ENCODE results near the gene RASA4B. TPM values are rescaled to one million over a fixed set of nuclear protein-coding genes. Genes with fewer than 3 reads are reported as not detected.
A peak's percentile ranks its signal among the peaks of the same experiment; 100 is the strongest.
"Not testable (repeated sequence)": the region's sequence is repeated elsewhere in the genome, so short reads cannot be mapped to it uniquely, and the experiment has no call there.

Gene RASA4B
- total RNA-seq, 2 donors from 2014 or later: 8.5 to 21.9 TPM

DNA sequence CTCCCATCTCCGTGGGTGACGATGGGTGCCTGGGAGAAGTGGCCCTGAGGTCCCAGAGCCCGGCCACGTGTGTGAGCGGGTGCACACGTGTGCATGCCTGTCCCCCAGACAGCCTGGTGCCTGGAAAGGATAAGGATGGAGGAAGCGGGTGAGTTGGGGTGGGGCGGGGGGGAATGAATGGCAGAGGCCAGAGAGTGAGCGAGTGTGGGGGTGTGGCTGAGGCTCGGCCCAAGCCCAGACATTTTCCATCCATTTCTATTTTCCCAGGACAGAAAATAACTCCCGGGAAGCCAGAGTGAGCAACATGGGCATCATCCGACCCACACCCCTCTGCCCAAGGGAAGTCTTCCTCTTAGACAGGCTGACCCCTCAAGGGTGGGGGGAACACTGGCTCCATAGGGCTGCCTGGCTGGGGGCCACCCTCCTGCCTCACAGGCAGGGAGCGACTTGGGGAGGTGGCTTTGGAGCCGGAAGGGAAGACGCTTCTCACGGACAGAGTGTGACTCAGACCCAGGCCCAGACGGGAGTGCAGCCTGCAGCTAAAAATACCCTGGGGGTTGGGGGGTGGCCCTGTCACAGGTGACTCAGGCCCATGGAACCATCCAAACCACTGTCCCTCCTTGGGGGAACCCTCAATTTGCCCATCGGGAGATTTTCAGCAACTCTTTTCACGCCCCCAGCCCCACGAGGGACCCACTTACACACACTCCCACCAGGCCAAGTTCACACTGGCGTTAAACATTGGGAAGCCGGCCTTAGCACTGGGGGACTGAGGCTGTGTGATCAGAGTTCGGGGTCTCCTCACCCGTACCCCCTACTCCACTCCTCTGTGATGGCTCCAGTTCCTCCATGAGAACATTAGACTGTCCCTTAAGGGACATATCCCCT lies 12.0 kb downstream of the RASA4B start:
- not testable (repeated sequence) for H3K9me3 ChIP-seq; H3K4me1 ChIP-seq (ENCODE audit: control insufficient read depth in 1 of 2, low read depth in 2 of 2); H3K4me3 ChIP-seq; H3K36me3 ChIP-seq; H3K27me3 ChIP-seq (replicated peaks; ENCODE audit: insufficient read depth); DNase-seq (ENCODE audit: low spot score)
- peak overlapping the region; percentile 51 to 52 for H3K27ac ChIP-seq
- peak; percentile 89 for ATAC-seq (ENCODE audit: insufficient number of reproducible peaks, low FRiP score, low read depth)

DNA sequence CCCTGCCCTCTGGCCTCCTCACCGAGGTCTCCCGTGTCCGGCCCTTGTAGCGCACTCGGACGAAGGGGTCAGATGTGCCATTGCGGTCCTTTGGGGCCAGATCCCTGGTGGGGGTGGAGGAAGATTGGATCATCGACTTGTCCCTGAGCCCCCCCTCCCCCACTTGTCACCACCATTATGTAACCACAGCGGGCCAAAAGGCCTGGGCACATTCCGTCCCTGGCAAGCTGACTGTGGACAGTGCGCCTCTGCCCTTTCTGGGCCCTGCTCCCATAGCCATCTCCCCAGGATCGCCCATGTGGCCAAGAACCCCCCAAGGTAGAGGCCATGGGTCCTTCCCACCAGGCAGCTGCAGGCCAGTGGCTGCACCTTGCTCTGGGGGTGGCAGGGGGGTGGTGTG lies 14.4 kb downstream of the RASA4B start:
- not testable (repeated sequence) for DNase-seq (ENCODE audit: low spot score); H3K4me1 ChIP-seq (ENCODE audit: control insufficient read depth in 1 of 2, low read depth in 2 of 2); H3K4me3 ChIP-seq; H3K27ac ChIP-seq; ATAC-seq (ENCODE audit: insufficient number of reproducible peaks, low FRiP score, low read depth); H3K9me3 ChIP-seq; H3K27me3 ChIP-seq (replicated peaks; ENCODE audit: insufficient read depth); H3K36me3 ChIP-seq

DNA sequence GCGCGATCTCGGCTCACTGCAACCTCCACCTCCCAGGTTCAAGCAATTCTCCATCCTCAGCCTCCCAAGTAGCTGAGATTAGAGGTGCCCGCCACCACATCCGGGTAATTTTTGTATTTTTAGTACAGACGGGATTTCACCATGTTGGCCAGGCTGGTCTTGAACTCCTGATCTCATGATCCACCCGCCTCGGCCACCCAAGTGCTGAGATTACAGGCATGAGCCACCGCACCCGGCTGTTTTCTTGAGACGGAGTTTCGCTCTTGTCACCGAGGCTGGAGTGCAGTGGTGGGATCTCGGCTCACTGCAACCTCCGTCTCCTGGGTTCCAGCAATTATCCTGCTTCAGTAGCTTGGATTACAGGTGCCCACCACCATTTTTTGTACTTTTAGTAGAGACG lies 19.3 kb downstream of the RASA4B start:
- ATAC-seq (ENCODE audit: insufficient number of reproducible peaks, low FRiP score, low read depth); H3K36me3 ChIP-seq; H3K9me3 ChIP-seq; DNase-seq (ENCODE audit: low spot score); H3K27ac ChIP-seq; H3K4me3 ChIP-seq; H3K27me3 ChIP-seq (replicated peaks; ENCODE audit: insufficient read depth); H3K4me1 ChIP-seq (ENCODE audit: control insufficient read depth in 1 of 2, low read depth in 2 of 2): not testable (repeated sequence)

DNA sequence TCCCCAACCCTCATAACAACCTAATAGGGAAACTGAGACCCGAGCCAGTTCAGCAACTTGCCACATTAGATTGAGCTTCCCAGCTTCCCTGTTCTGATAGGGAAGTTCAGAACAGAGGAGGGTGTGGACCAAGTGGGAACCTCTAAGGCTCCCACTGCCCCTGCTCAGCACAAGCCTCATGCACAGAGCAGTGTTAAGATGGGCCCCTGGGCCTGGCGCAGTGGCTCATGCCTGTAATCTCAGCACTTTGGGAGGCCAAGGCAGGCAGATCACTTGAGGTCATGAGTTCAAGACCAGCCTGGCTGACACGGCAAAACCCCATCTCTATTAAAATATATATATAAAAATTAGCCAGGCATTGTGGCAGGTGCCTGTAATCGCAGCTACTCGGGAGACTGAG lies 20.3 kb downstream of the RASA4B start:
- not testable (repeated sequence) for H3K36me3 ChIP-seq; ATAC-seq (ENCODE audit: insufficient number of reproducible peaks, low FRiP score, low read depth); H3K9me3 ChIP-seq; H3K4me1 ChIP-seq (ENCODE audit: control insufficient read depth in 1 of 2, low read depth in 2 of 2); H3K4me3 ChIP-seq; DNase-seq (ENCODE audit: low spot score); H3K27me3 ChIP-seq (replicated peaks; ENCODE audit: insufficient read depth); H3K27ac ChIP-seq

DNA sequence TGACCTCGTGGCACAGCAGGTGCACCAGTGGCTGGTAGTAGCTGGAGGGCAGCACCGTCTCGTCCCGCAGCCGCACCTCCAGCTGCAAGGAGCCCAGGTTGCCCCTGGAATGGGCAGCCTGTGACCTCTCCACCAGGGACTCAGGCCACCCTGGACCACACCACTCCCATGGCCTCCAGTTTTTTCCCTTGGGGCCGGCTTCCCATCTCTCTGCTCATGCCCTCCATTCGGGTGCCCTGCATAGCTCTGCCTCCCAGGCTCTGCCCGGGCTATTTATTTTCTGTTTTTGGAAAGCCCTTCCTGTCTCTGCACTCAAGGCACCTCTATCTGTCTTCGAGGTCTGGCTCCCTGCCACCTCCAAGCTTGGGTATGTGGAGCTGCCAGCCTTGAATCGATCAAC lies 20.7 kb downstream of the RASA4B start:
- not testable (repeated sequence) for H3K4me3 ChIP-seq; H3K9me3 ChIP-seq; DNase-seq (ENCODE audit: low spot score); H3K27me3 ChIP-seq (replicated peaks; ENCODE audit: insufficient read depth); H3K36me3 ChIP-seq; ATAC-seq (ENCODE audit: insufficient number of reproducible peaks, low FRiP score, low read depth); H3K27ac ChIP-seq; H3K4me1 ChIP-seq (ENCODE audit: control insufficient read depth in 1 of 2, low read depth in 2 of 2)

DNA sequence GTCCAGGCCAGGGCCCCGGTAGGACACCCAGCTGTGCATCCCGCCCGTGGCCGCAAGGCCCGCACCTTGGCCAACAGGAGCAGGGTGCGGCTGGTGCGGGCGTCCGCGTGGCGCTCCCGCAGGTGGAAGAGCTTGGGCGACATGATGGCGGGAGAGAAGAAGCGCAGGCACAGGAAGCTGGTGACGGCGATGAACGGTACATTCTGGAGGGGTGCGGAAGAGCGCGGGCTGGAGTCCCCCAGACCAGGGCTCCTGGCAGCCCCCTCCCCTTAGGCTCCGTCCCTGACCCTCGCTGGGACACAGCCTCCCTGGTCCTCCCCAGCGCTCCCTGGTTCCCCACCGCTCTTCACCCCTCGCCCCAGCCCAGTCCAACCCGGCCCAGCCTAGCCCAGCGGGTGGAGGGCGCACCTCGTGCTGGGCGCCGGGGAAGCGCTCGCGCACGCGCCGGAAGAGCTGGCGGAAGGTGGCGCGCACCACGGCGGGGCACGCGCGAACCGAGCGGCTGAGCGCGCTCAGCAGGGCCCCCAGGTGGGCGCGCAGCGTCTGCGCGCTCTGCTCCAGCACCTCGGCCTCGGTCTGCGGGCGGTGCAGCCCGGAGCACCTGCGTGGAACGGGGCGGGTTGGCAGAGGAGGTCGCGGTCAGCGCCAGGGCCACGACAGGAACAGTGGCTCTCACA lies 23.0 kb downstream of the RASA4B start:
- H3K27ac ChIP-seq; ATAC-seq (ENCODE audit: insufficient number of reproducible peaks, low FRiP score, low read depth); H3K9me3 ChIP-seq; H3K27me3 ChIP-seq (replicated peaks; ENCODE audit: insufficient read depth); DNase-seq (ENCODE audit: low spot score); H3K4me3 ChIP-seq; H3K4me1 ChIP-seq (ENCODE audit: control insufficient read depth in 1 of 2, low read depth in 2 of 2); H3K36me3 ChIP-seq: not testable (repeated sequence)

DNA sequence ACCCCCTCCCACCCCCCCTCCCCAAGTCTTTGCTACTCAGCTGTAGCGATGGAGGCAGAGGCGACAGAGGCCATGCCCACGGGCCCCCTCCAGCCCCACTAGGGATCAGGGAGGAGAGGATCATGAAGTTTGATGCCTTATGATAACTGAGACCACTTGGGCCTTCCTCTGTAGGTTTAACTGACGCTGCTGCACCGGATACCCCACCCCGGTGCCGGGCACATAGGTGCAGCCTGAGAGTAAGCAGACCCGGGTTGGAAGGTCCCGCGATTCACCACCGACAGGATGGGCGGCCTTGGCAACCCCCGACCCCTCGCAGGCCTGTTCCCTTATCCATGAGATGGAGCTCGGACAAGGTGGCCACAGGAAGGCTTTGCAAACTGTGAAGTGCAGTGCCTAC lies 23.6 kb downstream of the RASA4B start:
- H3K4me3 ChIP-seq; H3K27me3 ChIP-seq (replicated peaks; ENCODE audit: insufficient read depth); H3K4me1 ChIP-seq (ENCODE audit: control insufficient read depth in 1 of 2, low read depth in 2 of 2); H3K36me3 ChIP-seq; DNase-seq (ENCODE audit: low spot score); H3K27ac ChIP-seq; H3K9me3 ChIP-seq; ATAC-seq (ENCODE audit: insufficient number of reproducible peaks, low FRiP score, low read depth): not testable (repeated sequence)

DNA sequence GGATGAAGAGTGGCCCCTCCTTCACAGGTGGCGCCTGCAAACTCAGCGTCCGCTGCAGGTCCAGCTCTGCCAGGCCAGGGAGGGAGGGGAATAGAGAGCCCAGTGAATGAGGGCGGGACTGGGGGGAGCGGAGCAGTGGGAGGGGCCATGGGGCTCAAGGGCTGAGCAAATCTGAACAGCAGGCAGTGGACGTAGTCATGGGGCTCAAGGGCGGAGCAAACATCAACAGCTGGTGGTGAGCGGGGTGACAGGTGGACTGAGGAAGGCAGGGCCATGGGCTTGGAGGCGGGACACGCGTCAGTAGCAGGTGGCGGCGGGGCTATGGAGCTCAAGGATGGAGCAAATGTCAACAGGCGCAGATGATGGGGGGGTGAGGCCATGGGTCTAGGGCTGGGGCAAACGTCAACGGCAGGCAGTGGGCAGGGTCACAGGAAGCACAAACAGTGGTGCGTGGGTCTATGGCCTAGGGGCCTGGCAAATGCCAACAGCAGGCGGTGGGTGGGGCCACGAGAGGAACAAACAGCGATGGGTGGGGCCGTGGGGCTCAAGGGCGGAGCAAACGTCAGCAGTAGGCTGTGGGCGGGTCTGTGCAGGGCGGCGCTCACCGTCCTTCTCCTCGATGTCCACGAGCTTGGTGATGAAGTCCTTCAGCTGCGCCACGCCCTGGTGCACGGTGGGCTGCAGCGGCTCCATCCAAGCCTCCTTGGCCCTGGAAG lies 24.2 kb downstream of the RASA4B start:
- not testable (repeated sequence) for DNase-seq (ENCODE audit: low spot score); H3K27ac ChIP-seq; H3K27me3 ChIP-seq (replicated peaks; ENCODE audit: insufficient read depth); H3K4me3 ChIP-seq; ATAC-seq (ENCODE audit: insufficient number of reproducible peaks, low FRiP score, low read depth); H3K36me3 ChIP-seq; H3K4me1 ChIP-seq (ENCODE audit: control insufficient read depth in 1 of 2, low read depth in 2 of 2); H3K9me3 ChIP-seq

DNA sequence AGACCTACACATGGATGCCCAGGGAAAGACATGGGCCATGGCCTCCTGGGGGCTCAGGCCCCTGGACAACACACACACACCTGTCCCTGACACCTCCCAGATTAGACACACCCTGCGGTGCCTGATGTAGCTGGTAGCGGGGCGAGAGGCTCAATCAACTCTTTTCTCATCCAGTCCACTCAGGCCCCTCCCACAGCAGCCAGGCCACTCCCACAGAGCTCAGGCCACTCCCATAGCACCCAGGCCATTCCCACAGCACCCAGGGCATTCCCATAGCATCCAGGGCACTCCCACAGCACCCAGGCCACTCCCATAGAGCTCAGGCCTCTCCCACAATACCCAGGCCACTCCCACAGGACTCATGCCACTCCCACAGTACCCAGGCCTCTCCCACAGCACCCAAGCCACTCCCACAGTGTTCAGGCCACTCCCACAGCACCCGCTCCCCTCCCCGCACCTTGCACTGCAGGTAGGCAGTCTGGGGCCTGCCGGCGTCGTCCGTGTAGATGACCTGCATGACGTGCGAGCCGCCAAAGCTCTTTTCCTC lies 27.0 kb downstream of the RASA4B start:
- H3K4me3 ChIP-seq; DNase-seq (ENCODE audit: low spot score); ATAC-seq (ENCODE audit: insufficient number of reproducible peaks, low FRiP score, low read depth); H3K27me3 ChIP-seq (replicated peaks; ENCODE audit: insufficient read depth); H3K36me3 ChIP-seq; H3K9me3 ChIP-seq; H3K4me1 ChIP-seq (ENCODE audit: control insufficient read depth in 1 of 2, low read depth in 2 of 2); H3K27ac ChIP-seq: not testable (repeated sequence)

DNA sequence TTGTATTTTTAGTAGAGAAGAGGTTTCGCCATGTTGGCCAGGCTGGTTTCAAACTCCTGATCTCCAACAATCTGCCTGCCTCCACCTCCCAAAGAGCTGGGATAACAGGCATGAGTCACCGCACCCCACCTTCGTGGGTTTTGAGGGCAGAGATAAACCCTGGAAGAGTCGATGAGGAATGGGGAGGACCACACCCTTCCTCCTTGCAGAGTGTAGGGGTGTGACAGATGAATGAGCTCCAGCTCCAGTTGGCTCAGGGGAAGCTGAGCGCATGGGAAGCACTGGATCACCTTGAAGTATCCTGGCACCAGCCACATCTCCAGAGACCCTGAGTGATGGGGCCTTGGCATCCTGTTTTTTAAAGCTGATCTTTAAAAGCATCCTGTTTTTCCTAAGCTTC lies 33.3 kb downstream of the RASA4B start:
- ATAC-seq (ENCODE audit: insufficient number of reproducible peaks, low FRiP score, low read depth); DNase-seq (ENCODE audit: low spot score): not testable (repeated sequence)

DNA sequence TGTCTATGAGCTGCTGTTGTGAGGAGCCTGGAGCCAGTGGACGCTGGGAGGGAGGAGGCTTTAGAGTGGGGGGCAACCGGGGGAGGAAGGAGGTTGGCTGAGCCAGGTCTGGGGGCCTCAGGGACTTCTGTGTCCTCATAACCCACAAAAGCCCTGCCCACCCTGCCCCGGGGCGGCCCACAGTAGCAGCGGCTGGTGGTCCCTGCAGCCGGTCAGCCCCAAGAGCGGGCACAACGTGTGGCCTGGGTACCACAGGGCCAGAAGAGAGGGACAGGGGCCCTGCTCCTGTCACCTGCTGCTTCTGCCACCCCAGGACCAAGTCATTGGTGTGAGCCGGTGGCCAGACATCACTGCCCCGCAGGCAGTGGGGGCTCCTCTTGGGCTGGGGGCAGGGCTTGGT lies 35.6 kb downstream of the RASA4B start:
- H3K36me3 ChIP-seq; H3K4me3 ChIP-seq; H3K9me3 ChIP-seq; DNase-seq (ENCODE audit: low spot score); H3K27me3 ChIP-seq (replicated peaks; ENCODE audit: insufficient read depth); H3K27ac ChIP-seq; ATAC-seq (ENCODE audit: insufficient number of reproducible peaks, low FRiP score, low read depth); H3K4me1 ChIP-seq (ENCODE audit: control insufficient read depth in 1 of 2, low read depth in 2 of 2): not testable (repeated sequence)

More for the DNA sequence above, 33.3 kb downstream of the RASA4B start:
- not testable (repeated sequence) for H3K27ac ChIP-seq; H3K36me3 ChIP-seq; H3K9me3 ChIP-seq; H3K27me3 ChIP-seq (replicated peaks; ENCODE audit: insufficient read depth); H3K4me1 ChIP-seq (ENCODE audit: control insufficient read depth in 1 of 2, low read depth in 2 of 2); H3K4me3 ChIP-seq
